Measurements from ENCODE around the gene FGF12.

The FGF12 gene

DNA sequence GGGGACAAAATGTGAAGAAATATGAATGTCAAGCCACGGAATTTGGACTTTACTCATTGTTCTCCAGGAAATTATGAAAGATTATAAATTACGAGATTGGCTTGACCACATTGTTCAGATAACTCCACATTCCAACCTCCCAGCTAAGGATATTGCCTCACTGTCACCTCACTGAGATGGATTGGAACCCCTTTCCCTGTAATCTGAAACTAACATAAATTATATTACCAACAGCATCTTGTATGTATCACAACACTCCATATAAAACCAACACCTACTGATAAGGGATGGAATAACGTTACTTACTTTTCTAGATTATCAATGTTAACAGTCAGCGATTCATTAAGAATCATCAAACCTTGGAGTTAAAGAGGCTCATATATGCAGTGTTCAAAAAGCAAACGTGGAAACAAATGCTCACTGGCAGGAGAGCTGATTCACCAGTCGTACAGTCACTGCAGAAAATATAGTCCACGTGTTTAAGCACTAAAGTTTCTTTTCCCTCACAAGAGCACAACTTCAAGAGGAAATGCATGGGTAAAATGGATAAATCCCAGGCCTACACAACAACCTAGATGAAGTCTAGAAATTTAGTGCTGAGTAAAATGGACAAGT is 451.5 kb downstream of the FGF12 start:
- no peak overlapping the region for H3K9ac ChIP-seq (ENCODE audit: low read depth, low read length)
- H3K4me1 ChIP-seq (ENCODE audit: control insufficient read depth, insufficient read depth, low read length): no peaks in the 10 kb centered on the region
- no peak overlapping the region for H3K4me2 ChIP-seq (ENCODE audit: low read length)
- no peaks in the 10 kb centered on the region for H3K36me3 ChIP-seq (ENCODE audit: insufficient read depth, low read length)
- no peak overlapping the region for H3K4me3 ChIP-seq (ENCODE audit: low read length)
- no peaks in the 10 kb centered on the region for H3K27me3 ChIP-seq (ENCODE audit: control insufficient read depth, insufficient read depth, low read length)
- no peaks in the 10 kb centered on the region for H3K9me3 ChIP-seq (replicated peaks; ENCODE audit: low read length)

DNA sequence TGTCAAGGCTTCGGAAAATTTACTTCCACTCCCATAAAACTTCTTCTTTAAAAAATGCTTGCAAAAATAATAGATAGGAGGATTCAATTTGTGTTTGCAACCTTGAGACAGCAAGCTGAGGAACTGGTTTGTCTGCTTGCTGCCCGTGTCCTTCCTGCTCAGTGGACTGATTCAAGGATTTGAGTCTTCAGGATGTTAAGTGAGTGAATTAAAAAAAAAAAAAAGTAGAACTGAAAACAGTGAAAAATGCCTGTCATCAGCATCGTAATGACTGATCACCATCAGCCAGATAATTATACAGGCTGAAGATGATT is 453.7 kb downstream of the FGF12 start:
- Histone ChIP-seq H3K27me3 (ENCODE audit: control insufficient read depth, insufficient read depth, low read length) (no peaks in the 10 kb centered on the region), H3K4me3 (ENCODE audit: low read length) (no peak overlapping the region), H3K4me1 (ENCODE audit: control insufficient read depth, insufficient read depth, low read length) (no peaks in the 10 kb centered on the region), H3K36me3 (ENCODE audit: insufficient read depth, low read length) (no peaks in the 10 kb centered on the region), H3K9ac (ENCODE audit: low read depth, low read length) (no peak overlapping the region), H3K9me3 (replicated peaks; ENCODE audit: low read length) (no peaks in the 10 kb centered on the region), H3K4me2 (ENCODE audit: low read length) (no peak overlapping the region)

DNA sequence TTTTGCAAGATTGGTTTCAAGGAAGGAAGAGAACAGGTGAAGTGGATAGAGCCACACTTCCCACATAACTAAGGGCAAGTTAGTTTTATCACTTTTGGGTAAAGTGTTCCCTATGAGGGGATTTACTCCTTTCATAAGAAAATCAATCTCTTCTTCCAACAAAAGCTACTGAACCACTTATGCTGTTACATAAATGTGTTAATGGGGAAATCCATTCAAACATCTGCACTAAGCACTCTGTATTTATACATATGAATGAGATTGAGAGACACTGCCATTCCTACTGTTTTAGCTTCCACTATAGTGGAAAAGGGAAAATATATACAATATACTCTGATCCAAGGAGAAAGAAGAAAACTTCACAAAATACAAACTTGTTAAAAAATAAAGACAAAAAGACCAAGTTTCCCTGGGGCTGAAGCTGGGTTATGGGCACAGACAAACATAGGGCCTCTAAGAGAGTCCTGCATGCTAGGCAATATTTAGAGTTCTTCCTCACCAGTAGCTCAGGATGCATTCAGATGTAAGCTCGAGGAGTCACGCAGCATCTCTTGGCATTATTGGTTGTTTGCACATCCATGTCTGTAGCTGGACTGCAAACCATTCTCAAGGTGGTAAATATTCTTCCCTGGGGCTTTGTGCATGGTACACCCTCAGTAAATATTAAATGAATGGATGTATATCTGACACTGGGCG is 454.2 kb downstream of the FGF12 start:
- no peak overlapping the region for H3K4me2 ChIP-seq (ENCODE audit: low read length)
- no peaks in the 10 kb centered on the region for H3K4me1 ChIP-seq (ENCODE audit: control insufficient read depth, insufficient read depth, low read length)
- H3K9ac ChIP-seq (ENCODE audit: low read depth, low read length): no peak overlapping the region
- H3K36me3 ChIP-seq (ENCODE audit: insufficient read depth, low read length): no peaks in the 10 kb centered on the region
- H3K9me3 ChIP-seq (replicated peaks; ENCODE audit: low read length): no peaks in the 10 kb centered on the region
- H3K27me3 ChIP-seq (ENCODE audit: control insufficient read depth, insufficient read depth, low read length): no peaks in the 10 kb centered on the region
- H3K4me3 ChIP-seq (ENCODE audit: low read length): no peak overlapping the region

DNA sequence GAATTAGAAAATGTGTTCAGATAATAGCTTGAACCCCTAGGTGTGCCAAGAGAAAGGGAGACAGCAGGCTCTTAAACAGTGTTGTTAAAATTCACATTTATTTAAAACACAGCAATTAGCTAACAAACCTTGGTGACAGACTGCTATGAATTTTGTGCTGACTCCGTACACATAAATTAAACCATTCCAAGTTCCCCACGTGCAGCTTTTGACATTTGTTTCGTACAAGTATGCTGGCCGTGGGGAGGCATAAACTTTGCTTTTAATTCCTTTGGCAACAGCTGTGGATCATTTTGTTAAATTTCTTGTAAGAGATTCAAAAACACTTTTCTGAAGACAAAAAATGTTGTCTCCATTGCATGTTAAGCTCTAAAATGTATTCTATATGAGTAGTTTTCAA is 465.3 kb downstream of the FGF12 start:
- no peak overlapping the region for H3K4me3 ChIP-seq (ENCODE audit: low read length)
- no peaks in the 10 kb centered on the region for H3K9me3 ChIP-seq (replicated peaks; ENCODE audit: low read length)
- H3K36me3 ChIP-seq (ENCODE audit: insufficient read depth, low read length): no peaks in the 10 kb centered on the region
- H3K4me2 ChIP-seq (ENCODE audit: low read length): no peak overlapping the region
- H3K27me3 ChIP-seq (ENCODE audit: control insufficient read depth, insufficient read depth, low read length): no peaks in the 10 kb centered on the region
- no peaks in the 10 kb centered on the region for H3K4me1 ChIP-seq (ENCODE audit: control insufficient read depth, insufficient read depth, low read length)
- H3K9ac ChIP-seq (ENCODE audit: low read depth, low read length): no peak overlapping the region

DNA sequence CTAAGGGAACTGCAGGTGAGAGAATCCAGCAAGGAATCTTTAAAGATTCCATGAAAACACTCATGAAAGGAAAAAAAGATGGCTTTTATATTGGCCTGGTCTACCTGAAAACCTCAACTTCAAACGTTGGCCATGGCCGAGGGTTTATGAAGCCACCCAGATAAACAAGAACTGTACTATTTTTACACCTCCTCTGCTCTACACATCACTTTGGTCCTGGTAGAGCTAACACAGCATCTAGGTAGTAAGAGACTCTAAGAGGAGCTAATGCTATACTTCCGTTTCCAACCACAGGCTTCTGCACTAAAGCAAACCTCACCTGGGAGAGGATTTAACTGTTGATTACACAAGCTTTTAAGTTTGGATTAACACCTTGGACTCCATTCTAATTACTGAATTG is 466.2 kb downstream of the FGF12 start:
- no peaks in the 10 kb centered on the region for H3K4me1 ChIP-seq (ENCODE audit: control insufficient read depth, insufficient read depth, low read length)
- H3K9ac ChIP-seq (ENCODE audit: low read depth, low read length): no peak overlapping the region
- H3K4me3 ChIP-seq (ENCODE audit: low read length): no peak overlapping the region
- no peak overlapping the region for H3K4me2 ChIP-seq (ENCODE audit: low read length)
- no peaks in the 10 kb centered on the region for H3K27me3 ChIP-seq (ENCODE audit: control insufficient read depth, insufficient read depth, low read length)
- no peaks in the 10 kb centered on the region for H3K9me3 ChIP-seq (replicated peaks; ENCODE audit: low read length)
- H3K36me3 ChIP-seq (ENCODE audit: insufficient read depth, low read length): no peaks in the 10 kb centered on the region

DNA sequence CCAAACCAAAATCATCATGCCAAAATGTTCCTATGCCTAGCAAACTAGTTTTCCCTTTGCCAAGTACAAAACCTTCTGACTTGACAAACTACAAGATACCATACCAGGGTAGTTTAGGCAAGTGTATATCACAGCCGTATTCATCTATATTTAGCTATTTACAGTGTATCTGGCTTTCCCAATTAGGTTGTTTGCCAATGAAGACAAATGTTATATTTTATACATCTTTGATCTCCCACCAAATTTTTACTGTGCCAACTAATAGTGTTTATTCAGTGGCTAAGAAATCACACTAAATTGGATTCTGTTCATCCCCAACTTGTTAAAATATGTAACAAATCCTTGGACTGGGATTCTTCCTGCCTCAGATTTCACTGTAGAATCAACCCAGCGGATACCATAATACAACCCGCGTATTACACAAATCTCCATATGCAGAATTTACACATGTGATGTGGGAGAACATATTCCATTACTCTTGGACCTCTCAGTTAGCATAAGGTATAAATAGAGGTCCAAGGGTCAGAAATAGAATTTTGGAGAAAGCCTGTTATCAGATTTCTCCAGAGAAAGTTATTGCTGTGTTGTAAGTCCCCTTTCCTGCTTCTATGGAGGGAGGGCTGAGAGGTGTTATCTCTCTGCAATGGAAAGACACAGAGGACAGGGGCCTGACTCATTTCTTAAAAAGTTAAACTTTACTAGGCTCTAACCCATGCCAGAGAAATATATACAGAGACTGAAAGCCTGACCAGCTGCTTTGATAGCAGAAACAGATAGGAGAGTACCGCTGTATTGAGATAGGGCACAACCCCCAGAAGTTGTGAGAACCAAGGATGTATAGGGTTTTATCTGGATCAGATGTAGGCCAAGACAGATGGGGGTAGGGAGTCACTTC is 467.0 kb downstream of the FGF12 start:
- Histone ChIP-seq H3K4me2 (ENCODE audit: low read length) (no peak overlapping the region), H3K27me3 (ENCODE audit: control insufficient read depth, insufficient read depth, low read length) (no peaks in the 10 kb centered on the region), H3K9me3 (replicated peaks; ENCODE audit: low read length) (no peaks in the 10 kb centered on the region), H3K4me1 (ENCODE audit: control insufficient read depth, insufficient read depth, low read length) (no peaks in the 10 kb centered on the region), H3K4me3 (ENCODE audit: low read length) (no peak overlapping the region), H3K36me3 (ENCODE audit: insufficient read depth, low read length) (no peaks in the 10 kb centered on the region), H3K9ac (ENCODE audit: low read depth, low read length) (no peak overlapping the region)

DNA sequence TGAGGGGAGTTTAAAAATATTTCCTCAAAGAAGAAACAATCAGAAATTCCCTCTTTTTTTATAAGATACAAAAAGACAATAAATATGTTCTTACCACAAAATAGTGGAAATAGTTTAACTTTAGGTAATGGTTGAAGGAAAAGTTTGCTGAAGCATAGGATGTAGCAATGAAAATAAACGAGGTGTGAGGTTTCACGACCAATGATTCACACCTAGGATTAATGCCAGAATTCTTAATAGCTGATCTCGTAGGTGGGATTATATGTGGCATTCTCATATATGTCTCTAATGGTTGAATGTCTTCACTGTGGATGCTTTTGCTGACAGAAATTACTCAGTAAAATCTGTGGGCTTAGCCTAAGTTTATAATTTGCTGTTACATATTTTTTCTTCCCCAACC is 467.7 kb downstream of the FGF12 start:
- Histone ChIP-seq H3K27me3 (ENCODE audit: control insufficient read depth, insufficient read depth, low read length) (no peaks in the 10 kb centered on the region), H3K4me1 (ENCODE audit: control insufficient read depth, insufficient read depth, low read length) (no peaks in the 10 kb centered on the region), H3K4me3 (ENCODE audit: low read length) (no peak overlapping the region), H3K4me2 (ENCODE audit: low read length) (no peak overlapping the region), H3K9me3 (replicated peaks; ENCODE audit: low read length) (no peaks in the 10 kb centered on the region), H3K9ac (ENCODE audit: low read depth, low read length) (no peak overlapping the region), H3K36me3 (ENCODE audit: insufficient read depth, low read length) (no peaks in the 10 kb centered on the region)

DNA sequence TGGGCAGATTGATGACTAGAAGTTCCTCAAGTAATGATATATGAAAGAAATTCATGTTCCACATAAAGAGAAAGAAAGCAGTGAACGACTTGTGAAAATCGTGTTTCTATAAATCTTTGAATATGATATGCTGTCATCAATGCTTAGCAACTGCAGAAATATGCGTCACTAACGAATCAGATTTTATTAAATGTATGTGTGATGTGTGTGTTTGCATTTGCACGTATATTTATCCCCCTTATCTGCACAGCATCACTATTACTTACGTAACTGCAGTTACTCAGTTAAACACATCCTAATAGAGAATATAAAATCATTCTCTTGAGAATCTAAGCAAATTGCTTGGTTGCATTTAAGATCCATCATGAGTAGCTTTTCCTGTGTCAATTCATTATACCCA is 468.6 kb downstream of the FGF12 start:
- Histone ChIP-seq H3K4me1 (ENCODE audit: control insufficient read depth, insufficient read depth, low read length) (no peaks in the 10 kb centered on the region), H3K4me2 (ENCODE audit: low read length) (no peak overlapping the region), H3K9me3 (replicated peaks; ENCODE audit: low read length) (no peaks in the 10 kb centered on the region), H3K4me3 (ENCODE audit: low read length) (no peak overlapping the region), H3K27me3 (ENCODE audit: control insufficient read depth, insufficient read depth, low read length) (no peaks in the 10 kb centered on the region), H3K36me3 (ENCODE audit: insufficient read depth, low read length) (no peaks in the 10 kb centered on the region), H3K9ac (ENCODE audit: low read depth, low read length) (no peak overlapping the region)

DNA sequence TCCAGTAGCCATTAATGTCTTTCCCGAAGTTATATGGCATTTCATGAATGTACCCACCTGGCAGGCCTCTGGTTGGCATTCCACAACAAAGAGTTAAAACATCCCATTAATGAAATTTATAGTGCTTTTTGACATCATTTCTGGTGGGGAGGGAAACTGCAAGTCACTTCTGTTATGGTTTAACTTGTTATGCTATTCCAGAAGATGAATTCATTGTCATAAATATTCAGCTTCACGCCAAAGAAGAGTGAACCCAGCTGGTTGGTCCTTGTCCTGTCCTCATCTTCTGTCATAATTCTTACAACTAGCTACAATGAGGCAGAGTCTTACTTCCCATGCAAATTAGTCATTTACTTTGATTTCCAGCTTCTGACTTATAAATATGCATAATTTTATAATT is 471.5 kb downstream of the FGF12 start:
- no peaks in the 10 kb centered on the region for H3K9me3 ChIP-seq (replicated peaks; ENCODE audit: low read length)
- H3K9ac ChIP-seq (ENCODE audit: low read depth, low read length): no peak overlapping the region
- H3K4me3 ChIP-seq (ENCODE audit: low read length): no peak overlapping the region
- H3K4me1 ChIP-seq (ENCODE audit: control insufficient read depth, insufficient read depth, low read length): no peaks in the 10 kb centered on the region
- no peaks in the 10 kb centered on the region for H3K36me3 ChIP-seq (ENCODE audit: insufficient read depth, low read length)
- H3K4me2 ChIP-seq (ENCODE audit: low read length): no peak overlapping the region
- no peaks in the 10 kb centered on the region for H3K27me3 ChIP-seq (ENCODE audit: control insufficient read depth, insufficient read depth, low read length)

DNA sequence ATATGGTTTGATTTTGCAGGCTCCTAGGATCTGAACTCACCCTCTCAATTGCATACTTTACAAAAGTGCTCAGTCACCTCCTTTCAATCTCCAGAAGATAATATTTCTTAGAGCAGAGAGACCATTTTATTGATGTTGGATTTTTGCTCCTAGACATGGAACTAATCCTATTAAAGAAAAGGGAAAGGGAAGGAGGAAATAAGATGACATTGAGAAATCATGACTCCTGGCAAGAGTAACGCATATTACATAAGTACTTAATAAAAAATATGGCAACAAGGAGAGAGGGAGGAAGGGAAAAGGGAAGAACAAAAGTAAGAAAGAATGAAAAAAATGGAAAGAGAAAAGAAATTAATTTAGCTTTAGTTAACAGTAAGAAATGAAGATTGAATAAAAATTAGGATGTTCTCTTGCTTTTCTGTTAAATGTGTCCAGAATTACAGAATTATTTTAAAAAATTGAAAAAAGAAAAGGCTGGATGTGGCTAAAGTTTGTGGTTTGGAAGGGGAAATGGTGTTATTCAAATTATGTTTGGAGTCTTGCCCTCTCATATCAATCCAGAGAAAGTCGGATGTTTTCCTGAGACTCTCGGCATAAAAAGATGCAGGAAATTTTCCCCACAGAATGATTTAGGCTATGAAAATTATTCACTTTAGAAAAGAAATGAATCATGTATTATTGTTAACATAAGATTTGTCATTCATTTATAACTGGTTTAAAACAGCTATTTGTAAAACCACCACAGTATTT is 474.0 kb downstream of the FGF12 start:
- no peaks in the 10 kb centered on the region for H3K4me1 ChIP-seq (ENCODE audit: control insufficient read depth, insufficient read depth, low read length)
- no peaks in the 10 kb centered on the region for H3K36me3 ChIP-seq (ENCODE audit: insufficient read depth, low read length)
- no peaks in the 10 kb centered on the region for H3K9me3 ChIP-seq (replicated peaks; ENCODE audit: low read length)
- no peak overlapping the region for H3K4me3 ChIP-seq (ENCODE audit: low read length)
- no peak overlapping the region for H3K9ac ChIP-seq (ENCODE audit: low read depth, low read length)
- no peak overlapping the region for H3K4me2 ChIP-seq (ENCODE audit: low read length)
- no peaks in the 10 kb centered on the region for H3K27me3 ChIP-seq (ENCODE audit: control insufficient read depth, insufficient read depth, low read length)

DNA sequence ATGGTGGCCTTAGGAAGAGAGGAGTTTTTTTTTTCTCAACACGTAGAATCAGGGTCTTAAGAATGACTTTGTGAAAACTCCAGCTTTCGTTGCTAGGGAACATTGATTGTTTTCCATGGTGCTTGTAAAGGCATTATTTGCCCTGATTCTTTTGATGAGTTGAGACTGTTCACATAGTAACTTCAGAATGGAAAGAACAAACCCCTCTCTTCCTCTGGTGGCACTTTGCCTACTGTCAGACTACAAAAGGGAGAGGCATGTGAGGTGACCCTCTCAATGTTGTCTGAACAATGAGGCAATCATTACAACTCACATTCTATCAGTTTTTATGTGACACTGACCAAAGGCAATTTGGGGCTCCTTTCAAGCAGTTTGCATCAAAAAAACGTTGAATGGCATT is 477.8 kb downstream of the FGF12 start:
- Histone ChIP-seq H3K36me3 (ENCODE audit: insufficient read depth, low read length) (no peaks in the 10 kb centered on the region), H3K9me3 (replicated peaks; ENCODE audit: low read length) (no peaks in the 10 kb centered on the region), H3K4me3 (ENCODE audit: low read length) (no peak overlapping the region), H3K9ac (ENCODE audit: low read depth, low read length) (no peak overlapping the region), H3K27me3 (ENCODE audit: control insufficient read depth, insufficient read depth, low read length) (no peaks in the 10 kb centered on the region), H3K4me2 (ENCODE audit: low read length) (no peak overlapping the region), H3K4me1 (ENCODE audit: control insufficient read depth, insufficient read depth, low read length) (no peaks in the 10 kb centered on the region)
